Hepatocyte (in vitro differentiated cells): ENCODE measurements around the gene MTAP. TPM values are rescaled to one million over a fixed set of nuclear protein-coding genes. Genes with fewer than 3 reads are reported as not detected.

Source experiments
- DNase-seq: peaks from one replicate; pipeline ENCODE4 v3.0.0-alpha.2; 2016; ENCODE audit warnings: low spot score
- H2AFZ ChIP-seq: fragments of 200-600 bp; sonication (generic); 2 replicates; pipeline ENCODE4 v1.6.0; 2016; ENCODE audit warnings: antibody characterized with exemption, mild to moderate bottlenecking
- H3K27ac ChIP-seq: fragments of 200-600 bp; sonication (generic); 2 replicates; pipeline ENCODE4 v1.5.1; 2016; ENCODE audit warnings: mild to moderate bottlenecking
- H3K27me3 ChIP-seq: fragments of 200-600 bp; sonication (generic); 2 replicates; pipeline ENCODE4 v1.6.1; 2016
- H3K36me3 ChIP-seq: fragments of 200-600 bp; sonication (generic); replicated peaks from 2 replicates; pipeline ENCODE4 v1.5.1; 2016; ENCODE audit warnings: low read depth; ENCODE audit not compliant: insufficient read depth
- H3K4me1 ChIP-seq: fragments of 200-600 bp; sonication (generic); 2 replicates; pipeline ENCODE4 v1.5.1; 2016; ENCODE audit warnings: mild to moderate bottlenecking, moderate library complexity; ENCODE audit not compliant: insufficient read depth
- H3K4me2 ChIP-seq: fragments of 200-600 bp; sonication (generic); 2 replicates; pipeline ENCODE4 v1.6.0; 2016
- H3K4me3 ChIP-seq: fragments of 200-600 bp; sonication (generic); 2 replicates; pipeline ENCODE4 v1.5.1; 2016; ENCODE audit warnings: mild to moderate bottlenecking
- H3K79me2 ChIP-seq: fragments of 200-600 bp; sonication (generic); 2 replicates; pipeline ENCODE4 v1.6.0; 2017; ENCODE audit warnings: mild to moderate bottlenecking
- H3K9me2 ChIP-seq: fragments of 200-600 bp; sonication (generic); replicated peaks from 2 replicates; pipeline ENCODE4 v1.6.0; 2017; ENCODE audit warnings: mild to moderate bottlenecking; ENCODE audit not compliant: insufficient read depth
- H3K9me3 ChIP-seq: fragments of 200-600 bp; sonication (generic); 2 replicates; pipeline ENCODE4 v1.5.1; 2016; ENCODE audit warnings: low read depth, mild to moderate bottlenecking
- H4K20me1 ChIP-seq: fragments of 200-600 bp; sonication (generic); 2 replicates; pipeline ENCODE4 v1.6.0; 2016; ENCODE audit warnings: mild to moderate bottlenecking; ENCODE audit not compliant: insufficient read depth, poor library complexity, severe bottlenecking
- CTCF ChIP-seq: fragments of 200-600 bp; sonication (generic); IDR thresholded peaks from 2 replicates; pipeline ENCODE4 v1.5.1; 2016; ENCODE audit warnings: antibody characterized with exemption, mild to moderate bottlenecking; ENCODE audit not compliant: poor library complexity
- EZH2 ChIP-seq: fragments of 200-600 bp; sonication (generic); IDR thresholded peaks from 2 replicates; pipeline ENCODE4 v1.6.1; 2016; ENCODE audit warnings: antibody characterized with exemption, mild to moderate bottlenecking, borderline replicate concordance
- EZH2phosphoT487 ChIP-seq: fragments of 200-600 bp; sonication (generic); IDR thresholded peaks from one replicate; pipeline ENCODE4 v1.6.1; 2018; ENCODE audit warnings: antibody characterized with exemption, mild to moderate bottlenecking, low read depth, moderate library complexity; ENCODE audit not compliant: unreplicated experiment, severe bottlenecking
- WGBS: methylation state at CpG from one replicate; pipeline ENCODE4 v1.1.6; 2016; ENCODE audit warnings: low lambda C conversion rate; ENCODE audit errors: missing lambda C conversion rate; 5-methylcytosine and 5-hydroxymethylcytosine counted together
- polyA plus RNA-seq: library from polyadenylated mRNA; unstranded; fragments of >200 nt; fragmentation: Nextera tagmentation; extraction: Ambion mirVana; gene quantifications from 2 replicates; pipeline ENCODE4 v1.2.1, GENCODE V29; 2016
- total RNA-seq: library from RNA; depleted of rRNA; stranded (reverse); fragments of >200 nt; gene quantifications from 2 replicates; pipeline ENCODE4 v1.2.3, GENCODE V29; 2014

The MTAP gene
- total and polyA plus RNA-seq, 2 experiments from 2014 or later: 21.2 to 38.8 TPM

- Histone ChIP-seq H3K27me3 (no peaks in the 10 kb centered on the region), H3K4me3 (no peak overlapping the region), H4K20me1 (no peaks in the 10 kb centered on the region), H3K4me1 (no peaks in the 10 kb centered on the region), H3K79me2 (no peaks in the 10 kb centered on the region), H3K9me3 (no peaks in the 10 kb centered on the region), H3K27ac (no peak overlapping the region), H3K36me3 (no peaks in the 10 kb centered on the region), H3K4me2 (no peak overlapping the region), H2AFZ (no peak overlapping the region), H3K9me2 (no peaks in the 10 kb centered on the region)
- 100% methylated on average over 1 of the region's 1 CpG for WGBS
- TF ChIP-seq EZH2 (no peak), EZH2phosphoT487 (no peak), CTCF (no peak)
- no peak for DNase-seq
Observed at GRCh38 chr9:21923694-21924093, 121.3 kb downstream of the MTAP start.

- Histone ChIP-seq H3K4me3 (no peak overlapping the region), H3K4me1 (no peaks in the 10 kb centered on the region), H3K79me2 (no peaks in the 10 kb centered on the region), H2AFZ (no peak overlapping the region), H3K4me2 (no peak overlapping the region), H3K27me3 (no peaks in the 10 kb centered on the region), H4K20me1 (no peaks in the 10 kb centered on the region), H3K36me3 (no peaks in the 10 kb centered on the region), H3K9me2 (no peaks in the 10 kb centered on the region), H3K27ac (no peak overlapping the region), H3K9me3 (no peaks in the 10 kb centered on the region)
- TF ChIP-seq EZH2: no peak
- no peak for TF ChIP-seq CTCF
- TF ChIP-seq EZH2phosphoT487: no peak
- DNase-seq: no peak
Observed at GRCh38 chr9:21927752-21928151, 125.3 kb downstream of the MTAP start.

GRCh38 chr9:21931428-21931827 is 129.0 kb downstream of the MTAP start:
- Histone ChIP-seq H3K79me2 (no peaks in the 10 kb centered on the region), H2AFZ (no peak overlapping the region), H4K20me1 (no peaks in the 10 kb centered on the region), H3K27me3 (no peaks in the 10 kb centered on the region), H3K36me3 (no peaks in the 10 kb centered on the region), H3K4me3 (no peak overlapping the region), H3K4me1 (no peaks in the 10 kb centered on the region), H3K4me2 (no peak overlapping the region), H3K9me3 (no peaks in the 10 kb centered on the region), H3K9me2 (no peaks in the 10 kb centered on the region), H3K27ac (no peak overlapping the region)
- 92% methylated on average over 1 of the region's 1 CpG for WGBS
- TF ChIP-seq EZH2: no peak
- TF ChIP-seq CTCF: no peak
- no peak for TF ChIP-seq EZH2phosphoT487
- no peak for DNase-seq

GRCh38 chr9:21933281-21933680 is 130.8 kb downstream of the MTAP start:
- no peak overlapping the region for H2AFZ ChIP-seq
- no peak overlapping the region for H3K4me3 ChIP-seq
- H3K9me2 ChIP-seq: no peaks in the 10 kb centered on the region
- H3K36me3 ChIP-seq: no peaks in the 10 kb centered on the region
- H3K79me2 ChIP-seq: no peaks in the 10 kb centered on the region
- DNase-seq: no peak
- no peaks in the 10 kb centered on the region for H3K4me1 ChIP-seq
- no peak overlapping the region for H3K4me2 ChIP-seq
- no peak overlapping the region for H3K27ac ChIP-seq
- TF ChIP-seq EZH2: no peak
- no peak for TF ChIP-seq CTCF
- no peak for TF ChIP-seq EZH2phosphoT487
- H3K9me3 ChIP-seq: no peaks in the 10 kb centered on the region
- H3K27me3 ChIP-seq: no peaks in the 10 kb centered on the region
- no peaks in the 10 kb centered on the region for H4K20me1 ChIP-seq
